Keratinocyte (primary cell): ENCODE results near the gene IQCK. TPM values are rescaled to one million over a fixed set of nuclear protein-coding genes. Genes with fewer than 3 reads are reported as not detected.

Source experiments
- DNase-seq: peaks from one replicate; pipeline ENCODE4 v3.0.0-alpha.2; 2011; ENCODE audit warnings: low read depth, missing footprints, low spot score
- FAIRE-seq: peaks from 2 replicates; lab custom pipeline; 2011; peaks lifted over from hg19 to GRCh38; lab: Jason Lieb, UNC
- H2AFZ ChIP-seq: 2 replicates; pipeline ENCODE4 v1.6.0; 2012; ENCODE audit warnings: low read length, control low read depth, inconsistent platforms; ENCODE audit not compliant: control insufficient read depth
- H3K27ac ChIP-seq: 2 replicates; pipeline ENCODE4 v1.5.1; 2011; ENCODE audit warnings: low read length; ENCODE audit not compliant: control insufficient read depth, insufficient read depth
- H3K27me3 ChIP-seq: 3 replicates; pipeline ENCODE4 v1.6.0; 2011; ENCODE audit warnings: low read length; ENCODE audit not compliant: control insufficient read depth, insufficient read depth; ENCODE audit errors: extremely low read depth
- H3K36me3 ChIP-seq, 2 experiments: 2 replicates in 1 of 2; 3 replicates in 1 of 2; pipeline ENCODE4 v1.5.1; 2011; ENCODE audit warnings: low read length in 2 of 2, mild to moderate bottlenecking in 1 of 2; ENCODE audit not compliant: control insufficient read depth in 2 of 2, insufficient read depth in 2 of 2; ENCODE audit errors: extremely low read depth in 1 of 2
- H3K4me1 ChIP-seq: 3 replicates; pipeline ENCODE4 v1.5.1; 2011; ENCODE audit warnings: low read length; ENCODE audit not compliant: control insufficient read depth, insufficient read depth; ENCODE audit errors: extremely low read depth
- H3K4me2 ChIP-seq: 3 replicates; pipeline ENCODE4 v1.6.0; 2011; ENCODE audit warnings: low read depth, low read length; ENCODE audit not compliant: control insufficient read depth, insufficient read depth; ENCODE audit errors: extremely low read depth
- H3K4me3 ChIP-seq, 3 experiments: fragments of 200-600 bp in 1 of 3; sonication (generic) in 1 of 3; 2 replicates in 2 of 3; 3 replicates in 1 of 3; pipeline ENCODE4 v1.5.1; 2011 to 2016; ENCODE audit warnings: low read length in 3 of 3, mild to moderate bottlenecking in 3 of 3, control low read depth in 2 of 3, inconsistent platforms in 1 of 3, low read depth in 1 of 3, mixed read lengths in 1 of 3, mixed run types in 1 of 3, moderate library complexity in 1 of 3; ENCODE audit not compliant: control insufficient read depth in 2 of 3, insufficient read depth in 2 of 3; ENCODE audit errors: extremely low read depth in 1 of 3
- H3K79me2 ChIP-seq: 2 replicates; pipeline ENCODE4 v1.6.0; 2012; ENCODE audit warnings: low read length; ENCODE audit not compliant: control insufficient read depth, insufficient read depth
- H3K9ac ChIP-seq: 3 replicates; pipeline ENCODE4 v1.6.0; 2011; ENCODE audit warnings: low read length; ENCODE audit not compliant: control insufficient read depth, insufficient read depth; ENCODE audit errors: extremely low read depth
- H3K9me1 ChIP-seq: 3 replicates; pipeline ENCODE4 v1.6.0; 2011; ENCODE audit warnings: low read length; ENCODE audit not compliant: control insufficient read depth, insufficient read depth; ENCODE audit errors: extremely low read depth
- H3K9me3 ChIP-seq: 2 replicates; pipeline ENCODE4 v1.5.1; 2012; ENCODE audit warnings: low read depth, low read length; ENCODE audit not compliant: control insufficient read depth
- H4K20me1 ChIP-seq: 3 replicates; pipeline ENCODE4 v1.6.0; 2011; ENCODE audit warnings: low read length; ENCODE audit not compliant: control insufficient read depth, insufficient read depth; ENCODE audit errors: extremely low read depth
- EZH2 ChIP-seq: IDR thresholded peaks from one replicate; pipeline ENCODE4 v1.6.1; 2012; ENCODE audit warnings: inconsistent platforms, mild to moderate bottlenecking, low read length, moderate library complexity
- dilution Hi-C: fragments of 300-500 bp; cut with MboI; formaldehyde crosslinking; loops from one replicate; pipeline ENCODE4 v1.7.0; 2020; ENCODE audit warnings: low sequenced_read_pairs; ENCODE audit not compliant: extremely low pct_ligation_motif_present
- polyA plus RNA-seq, 5 experiments: library from polyadenylated mRNA; depleted of rRNA in 3 of 5; stranded (reverse) in 3 of 5; stranded (forward) in 1 of 5; unstranded in 1 of 5; fragments of >200 nt; gene quantifications; 1 replicate in 1 of 5; 2 replicates in 3 of 5; 3 replicates in 1 of 5; pipeline versions ENCODE4 v1.2.1 to v1.2.3, GENCODE V29; 2011 to 2012; ENCODE audit warnings: missing spikeins in 2 of 5, low read depth in 1 of 5, low replicate concordance in 1 of 5
- TF ChIP-seq, protein P1 (sequence below), 3 experiments: IDR thresholded peaks in 1 of 3; conservative IDR thresholded peaks in 1 of 3; optimal IDR thresholded peaks in 1 of 3; 2 replicates in 2 of 3; 3 replicates in 1 of 3; pipeline versions ENCODE3 to v1.5.1; 2011; ENCODE audit warnings: low read length in 3 of 3, mild to moderate bottlenecking in 3 of 3, moderate library complexity in 2 of 3, control low read depth in 1 of 3, inconsistent platforms in 1 of 3; ENCODE audit not compliant: insufficient read depth in 2 of 3; ENCODE audit errors: extremely low read depth in 1 of 3

Gene IQCK
- polyA plus RNA-seq, 1 donor (not counting 4 experiments of a cell fraction or from before 2014, with no cell fraction given): 9.7 TPM

DNA sequence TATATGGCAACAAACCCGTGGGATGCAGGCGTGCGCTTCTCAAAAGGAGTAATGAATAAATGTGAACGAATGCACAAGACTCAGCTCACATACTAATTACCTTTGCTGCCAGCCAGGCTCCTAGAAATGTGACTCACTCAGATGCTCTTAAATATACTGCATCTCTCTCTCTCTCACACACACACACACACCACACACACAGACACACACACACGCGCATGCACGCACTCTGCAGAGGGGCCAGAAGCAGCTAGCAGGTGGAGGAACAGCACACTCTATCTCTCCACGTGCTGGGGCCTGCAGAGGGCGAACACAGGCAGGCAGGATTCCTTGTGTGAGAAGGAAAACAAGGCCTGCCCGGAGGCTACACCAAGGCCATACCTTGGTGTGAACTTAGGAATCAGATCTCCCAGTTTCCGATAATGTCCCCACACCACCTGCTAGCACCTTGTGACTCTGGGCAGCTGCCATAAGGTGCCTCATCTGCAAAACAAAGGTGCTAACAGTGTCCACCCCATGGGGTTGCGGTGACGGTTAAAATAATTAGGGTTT, 161.2 kb downstream of the IQCK start:
- Histone ChIP-seq H3K4me3 (no peak overlapping the region), H3K9ac (no peak overlapping the region), H3K27me3 (peaks cover 22% of the 10 kb centered on the region), H3K27ac (no peak overlapping the region), H3K4me1 (peaks cover 8% of the 10 kb centered on the region), H3K79me2 (no peaks in the 10 kb centered on the region), H3K9me1 (no peaks in the 10 kb centered on the region), H3K4me2 (peak overlapping the region; percentile 47), H3K9me3 (no peaks in the 10 kb centered on the region), H2AFZ (no peak overlapping the region), H4K20me1 (no peaks in the 10 kb centered on the region), H3K36me3 (no peaks in the 10 kb centered on the region)
- peak; percentile 77 for DNase-seq
- TF ChIP-seq, protein P1, sequence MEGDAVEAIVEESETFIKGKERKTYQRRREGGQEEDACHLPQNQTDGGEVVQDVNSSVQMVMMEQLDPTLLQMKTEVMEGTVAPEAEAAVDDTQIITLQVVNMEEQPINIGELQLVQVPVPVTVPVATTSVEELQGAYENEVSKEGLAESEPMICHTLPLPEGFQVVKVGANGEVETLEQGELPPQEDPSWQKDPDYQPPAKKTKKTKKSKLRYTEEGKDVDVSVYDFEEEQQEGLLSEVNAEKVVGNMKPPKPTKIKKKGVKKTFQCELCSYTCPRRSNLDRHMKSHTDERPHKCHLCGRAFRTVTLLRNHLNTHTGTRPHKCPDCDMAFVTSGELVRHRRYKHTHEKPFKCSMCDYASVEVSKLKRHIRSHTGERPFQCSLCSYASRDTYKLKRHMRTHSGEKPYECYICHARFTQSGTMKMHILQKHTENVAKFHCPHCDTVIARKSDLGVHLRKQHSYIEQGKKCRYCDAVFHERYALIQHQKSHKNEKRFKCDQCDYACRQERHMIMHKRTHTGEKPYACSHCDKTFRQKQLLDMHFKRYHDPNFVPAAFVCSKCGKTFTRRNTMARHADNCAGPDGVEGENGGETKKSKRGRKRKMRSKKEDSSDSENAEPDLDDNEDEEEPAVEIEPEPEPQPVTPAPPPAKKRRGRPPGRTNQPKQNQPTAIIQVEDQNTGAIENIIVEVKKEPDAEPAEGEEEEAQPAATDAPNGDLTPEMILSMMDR (optimal IDR thresholded peaks at IDR 0.05 in 1 of 3, IDR thresholded peaks at IDR 0.05 in 1 of 3, conservative IDR thresholded peaks at IDR 0.05 in 1 of 3; ENCODE audit: extremely low read depth in 1 of 3, insufficient read depth in 2 of 3, low read length in 3 of 3): peak in 1 of 3 experiments; percentile 34
- TF ChIP-seq EZH2: no peak
- peak; percentile 73 for FAIRE-seq
- dilution Hi-C loops: no loop called here

DNA sequence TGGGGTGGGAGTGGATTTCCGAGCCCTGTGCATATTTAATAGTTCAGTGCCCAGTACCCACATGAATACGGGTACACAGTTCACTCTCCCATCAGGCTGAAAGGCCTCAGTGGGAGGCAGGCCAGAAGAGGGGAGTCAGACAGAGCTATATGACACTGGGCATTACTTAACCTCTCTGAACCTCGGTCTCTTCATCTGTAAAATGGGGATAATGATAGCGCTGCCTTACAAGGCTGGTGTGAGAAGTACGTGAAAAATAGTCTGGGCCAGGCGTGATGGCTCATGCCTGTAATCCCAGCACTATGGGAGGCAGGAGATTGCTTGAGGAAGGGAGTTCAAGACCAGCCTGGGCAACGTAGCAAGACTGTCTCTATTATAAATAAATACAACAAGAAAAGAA, 163.0 kb downstream of the IQCK start:
- TF ChIP-seq EZH2: no peak
- TF ChIP-seq, protein P1 (optimal IDR thresholded peaks at IDR 0.05 in 1 of 3, IDR thresholded peaks at IDR 0.05 in 1 of 3, conservative IDR thresholded peaks at IDR 0.05 in 1 of 3; ENCODE audit: extremely low read depth in 1 of 3, insufficient read depth in 2 of 3, low read length in 3 of 3): no peak
- H3K4me2 ChIP-seq: no peak overlapping the region
- no peaks in the 10 kb centered on the region for H3K9me1 ChIP-seq
- DNase-seq (no peak), FAIRE-seq (no peak)
- no peak overlapping the region for H2AFZ ChIP-seq
- H3K36me3 ChIP-seq: no peaks in the 10 kb centered on the region
- H3K27me3 ChIP-seq: peaks cover 36% of the 10 kb centered on the region
- H3K9me3 ChIP-seq: no peaks in the 10 kb centered on the region
- no peak overlapping the region for H3K9ac ChIP-seq
- dilution Hi-C loops: loop anchor here (10.0 kb wide), 1 partner anchor 266 kb away; no protein-coding TSS in a partner anchor
- H3K27ac ChIP-seq: no peak overlapping the region
- peaks cover 18% of the 10 kb centered on the region for H3K4me1 ChIP-seq
- H3K79me2 ChIP-seq: no peaks in the 10 kb centered on the region
- no peaks in the 10 kb centered on the region for H4K20me1 ChIP-seq
- H3K4me3 ChIP-seq: no peak overlapping the region
